ENCODE measurements around the gene BICDL2. TPM values are rescaled to one million over a fixed set of nuclear protein-coding genes. Genes with fewer than 3 reads are reported as not detected.

BICDL2 gene
- polyA plus RNA-seq, 1 of the 3 experiments (the other 2 are of a cell fraction) = not detected

DNA sequence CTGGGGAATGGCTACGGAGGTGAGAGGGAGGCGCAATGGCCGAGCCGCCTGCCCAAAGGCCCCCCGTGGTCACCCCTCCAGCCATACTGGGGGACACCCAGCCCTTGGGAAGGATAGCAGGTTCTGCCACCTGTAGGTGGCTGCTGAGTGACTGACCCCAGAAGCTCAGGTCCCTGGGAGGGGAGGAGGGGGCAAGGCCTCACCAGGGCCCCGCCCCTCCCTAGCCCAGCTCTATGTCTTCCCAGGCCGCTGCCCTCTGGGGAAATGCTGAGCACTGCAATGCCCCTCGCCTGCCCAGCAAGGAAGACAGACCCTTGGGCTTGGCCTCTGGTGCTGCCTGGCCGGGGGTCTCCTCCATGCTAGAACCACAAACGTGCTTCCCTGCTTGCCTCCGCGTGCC lies 35.4 kb downstream of the BICDL2 start:
- no peaks in the 10 kb centered on the region for H3K27me3 ChIP-seq (ENCODE audit: insufficient read depth)
- H3K9me3 ChIP-seq = no peaks in the 10 kb centered on the region
- WGBS (ENCODE audit: low lambda C conversion rate) = 87% methylated on average over 6 of the region's 12 CpGs
- ChIA-PET CTCF (interaction anchor here (1.0 to 4.4 kb wide), 6 partner anchors 8 to 43 kb away, joined by 3 to 62 read pairs (median 3); no protein-coding TSS in a partner anchor), POLR2A (interaction anchor here (1.4 kb wide), 1 partner anchor 21 kb away, joined by 4 read pairs; the partner anchor contains the start of gene PKMYT1)
- no peaks in the 10 kb centered on the region for H4K20me1 ChIP-seq (ENCODE audit: insufficient read depth)
- peaks cover 6% of the 10 kb centered on the region for H3F3A ChIP-seq (replicated peaks; ENCODE audit: insufficient read depth)
- TF ChIP-seq NRF1 (IDR thresholded peaks at IDR 0.05; ENCODE audit: low read depth, low read length) (no peak), YY1 (IDR thresholded peaks at IDR 0.05; ENCODE audit: low read depth) (no peak), SIN3A (IDR thresholded peaks at IDR 0.05; ENCODE audit: borderline replicate concordance, low read depth, low read length) (no peak), POLR2AphosphoS5 (IDR thresholded peaks at IDR 0.05; ENCODE audit: low read depth, low read length) (no peak), RXRA (IDR thresholded peaks at IDR 0.05; ENCODE audit: borderline replicate concordance, low read depth) (no peak), PBX3 (IDR thresholded peaks at IDR 0.05) (no peak), USF1 (IDR thresholded peaks at IDR 0.05; ENCODE audit: borderline replicate concordance, low read depth) (no peak), TAF1 (IDR thresholded peaks at IDR 0.05; ENCODE audit: borderline replicate concordance, low read depth, low read length) (no peak), JUND (IDR thresholded peaks at IDR 0.05) (no peak), FOXJ3 (CRISPR knock-in tag; IDR thresholded peaks at IDR 0.05) (no peak), MEF2A (IDR thresholded peaks at IDR 0.05; ENCODE audit: borderline replicate concordance, low read depth) (no peak), GABPA (IDR thresholded peaks at IDR 0.05; ENCODE audit: low read depth) (no peak), RFX5 (IDR thresholded peaks at IDR 0.05; ENCODE audit: low read length) (no peak), RAD21 (IDR thresholded peaks at IDR 0.05; ENCODE audit: low read length) (no peak), FOXM1 (IDR thresholded peaks at IDR 0.05; ENCODE audit: low read depth) (no peak), TEAD4 (IDR thresholded peaks at IDR 0.05; ENCODE audit: borderline replicate concordance, insufficient read depth) (no peak), GATA2 (CRISPR knock-in tag; IDR thresholded peaks at IDR 0.05) (no peak)
- TF ChIP-seq, protein P1, sequence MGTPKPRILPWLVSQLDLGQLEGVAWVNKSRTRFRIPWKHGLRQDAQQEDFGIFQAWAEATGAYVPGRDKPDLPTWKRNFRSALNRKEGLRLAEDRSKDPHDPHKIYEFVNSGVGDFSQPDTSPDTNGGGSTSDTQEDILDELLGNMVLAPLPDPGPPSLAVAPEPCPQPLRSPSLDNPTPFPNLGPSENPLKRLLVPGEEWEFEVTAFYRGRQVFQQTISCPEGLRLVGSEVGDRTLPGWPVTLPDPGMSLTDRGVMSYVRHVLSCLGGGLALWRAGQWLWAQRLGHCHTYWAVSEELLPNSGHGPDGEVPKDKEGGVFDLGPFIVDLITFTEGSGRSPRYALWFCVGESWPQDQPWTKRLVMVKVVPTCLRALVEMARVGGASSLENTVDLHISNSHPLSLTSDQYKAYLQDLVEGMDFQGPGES (IDR thresholded peaks at IDR 0.05; ENCODE audit: low read depth, low read length) = no peak
- TF ChIP-seq, protein P2, sequence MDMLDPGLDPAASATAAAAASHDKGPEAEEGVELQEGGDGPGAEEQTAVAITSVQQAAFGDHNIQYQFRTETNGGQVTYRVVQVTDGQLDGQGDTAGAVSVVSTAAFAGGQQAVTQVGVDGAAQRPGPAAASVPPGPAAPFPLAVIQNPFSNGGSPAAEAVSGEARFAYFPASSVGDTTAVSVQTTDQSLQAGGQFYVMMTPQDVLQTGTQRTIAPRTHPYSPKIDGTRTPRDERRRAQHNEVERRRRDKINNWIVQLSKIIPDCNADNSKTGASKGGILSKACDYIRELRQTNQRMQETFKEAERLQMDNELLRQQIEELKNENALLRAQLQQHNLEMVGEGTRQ (IDR thresholded peaks at IDR 0.05; ENCODE audit: borderline replicate concordance, low read depth, low read length) = no peak
- TF ChIP-seq, protein P3, sequence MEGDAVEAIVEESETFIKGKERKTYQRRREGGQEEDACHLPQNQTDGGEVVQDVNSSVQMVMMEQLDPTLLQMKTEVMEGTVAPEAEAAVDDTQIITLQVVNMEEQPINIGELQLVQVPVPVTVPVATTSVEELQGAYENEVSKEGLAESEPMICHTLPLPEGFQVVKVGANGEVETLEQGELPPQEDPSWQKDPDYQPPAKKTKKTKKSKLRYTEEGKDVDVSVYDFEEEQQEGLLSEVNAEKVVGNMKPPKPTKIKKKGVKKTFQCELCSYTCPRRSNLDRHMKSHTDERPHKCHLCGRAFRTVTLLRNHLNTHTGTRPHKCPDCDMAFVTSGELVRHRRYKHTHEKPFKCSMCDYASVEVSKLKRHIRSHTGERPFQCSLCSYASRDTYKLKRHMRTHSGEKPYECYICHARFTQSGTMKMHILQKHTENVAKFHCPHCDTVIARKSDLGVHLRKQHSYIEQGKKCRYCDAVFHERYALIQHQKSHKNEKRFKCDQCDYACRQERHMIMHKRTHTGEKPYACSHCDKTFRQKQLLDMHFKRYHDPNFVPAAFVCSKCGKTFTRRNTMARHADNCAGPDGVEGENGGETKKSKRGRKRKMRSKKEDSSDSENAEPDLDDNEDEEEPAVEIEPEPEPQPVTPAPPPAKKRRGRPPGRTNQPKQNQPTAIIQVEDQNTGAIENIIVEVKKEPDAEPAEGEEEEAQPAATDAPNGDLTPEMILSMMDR (IDR thresholded peaks at IDR 0.05) = no peak
- H3K9me2 ChIP-seq = no peaks in the 10 kb centered on the region
- no peaks in the 10 kb centered on the region for H3K36me3 ChIP-seq (replicated peaks in 1 of 2; ENCODE audit: control insufficient read depth in 1 of 2, insufficient read depth in 2 of 2, low read length in 1 of 2)
- no peaks in the 10 kb centered on the region for H3K79me2 ChIP-seq (ENCODE audit: insufficient read depth)
- no peak overlapping the region for H3K4me3 ChIP-seq (ENCODE audit: low read depth in 2 of 2, low read length in 1 of 2)
- H3K4me2 ChIP-seq = no peak overlapping the region
- H2AFZ ChIP-seq (ENCODE audit: low read depth) = no peak overlapping the region
- DNase-seq = no peak
- no peak overlapping the region for H3K27ac ChIP-seq (ENCODE audit: low read depth in 2 of 2, low read length in 1 of 2)
- H3K4me1 ChIP-seq (ENCODE audit: control insufficient read depth in 1 of 2, insufficient read depth in 2 of 2, low read depth in 1 of 2, low read length in 1 of 2) = peaks cover 0 to 3% of the 10 kb centered on the region in 2 experiments; a peak in 1 of 4 replicates
- H3K9ac ChIP-seq = no peak overlapping the region

Measured in SK-N-SH (cell line).